Measurements from ENCODE around the gene PRIMA1. TPM values are rescaled to one million over a fixed set of nuclear protein-coding genes. Genes with fewer than 3 reads are reported as not detected.

PRIMA1 gene
- total RNA-seq, 1 experiment from 2014 or later: 2.3 TPM

DNA sequence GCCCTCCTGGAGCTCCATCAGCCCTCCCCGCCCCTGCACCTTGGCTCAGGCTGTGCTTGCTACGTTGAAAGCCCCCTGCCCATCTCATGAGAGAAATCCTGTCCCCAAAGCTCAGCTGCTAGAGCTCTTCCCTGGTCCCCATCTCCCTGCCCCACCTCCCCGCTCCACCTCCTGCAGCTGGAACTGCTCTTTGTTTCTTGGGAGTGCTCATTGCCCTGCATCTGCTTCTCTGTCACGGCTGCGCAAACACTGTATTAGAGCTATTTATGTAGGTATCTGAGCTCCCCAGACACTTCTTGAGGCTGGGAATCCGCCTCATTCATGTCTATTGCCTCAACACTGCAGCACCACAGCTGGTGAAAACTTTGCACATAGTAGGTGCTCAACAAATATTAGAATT lies 32.8 kb upstream of the PRIMA1 start:
- Histone ChIP-seq H4K20me1 (ENCODE audit: control insufficient read depth, insufficient read depth, insufficient read length) (no peaks in the 10 kb centered on the region), H3K4ac (ENCODE audit: low read depth, low read length) (no peak overlapping the region), H2BK20ac (ENCODE audit: low read depth, low read length, poor library complexity, severe bottlenecking) (no peak overlapping the region), H4K8ac (replicated peaks; ENCODE audit: insufficient read length, low read depth, low read length) (no peak overlapping the region), H3K4me2 (ENCODE audit: insufficient read depth, insufficient read length, low read length) (no peak overlapping the region), H2AK5ac (ENCODE audit: insufficient read length, low read length) (no peak overlapping the region), H2AFZ (ENCODE audit: low read length) (no peak overlapping the region), H2BK12ac (ENCODE audit: insufficient read length, low read depth, low read length) (no peak overlapping the region), H2BK120ac (ENCODE audit: low read depth, low read length, poor library complexity, severe bottlenecking) (no peak overlapping the region), H3K27ac (ENCODE audit: insufficient read length, low read depth, low read length) (no peak overlapping the region), H4K91ac (ENCODE audit: insufficient read length, low read depth, low read length) (no peak overlapping the region), H2BK5ac (ENCODE audit: insufficient read length, low read length) (no peak overlapping the region), H3K18ac (ENCODE audit: insufficient read length, low read depth, low read length) (no peak overlapping the region), H4K5ac (ENCODE audit: insufficient read length, low read depth, low read length) (no peak overlapping the region), H3T11ph (ENCODE audit: low read length) (no peak overlapping the region), H3K9me3 (ENCODE audit: control insufficient read depth, low read depth, low read length) (no peaks in the 10 kb centered on the region), H3K23ac (ENCODE audit: insufficient read length, low read depth, low read length) (no peak overlapping the region), H3K79me1 (ENCODE audit: insufficient read depth, low read depth, low read length, poor library complexity, severe bottlenecking) (no peaks in the 10 kb centered on the region), H3K56ac (ENCODE audit: insufficient read length, low read depth, low read length) (no peak overlapping the region), H3K9ac (ENCODE audit: extremely low read depth, insufficient read length, low read length) (no peak overlapping the region), H3K14ac (ENCODE audit: insufficient read depth, low read length) (no peak overlapping the region), H2BK15ac (ENCODE audit: low read depth, low read length) (no peak overlapping the region), H3K23me2 (ENCODE audit: insufficient read length, low read depth, low read length, poor library complexity, severe bottlenecking) (peaks cover 3% of the 10 kb centered on the region), H3K79me2 (ENCODE audit: insufficient read depth, low read length) (no peaks in the 10 kb centered on the region), H3K4me1 (ENCODE audit: insufficient read depth, low read length) (no peaks in the 10 kb centered on the region), H3K27me3 (ENCODE audit: insufficient read depth, low read length) (no peaks in the 10 kb centered on the region)
- WGBS (ENCODE audit: extremely low coverage, insufficient read length, low lambda C conversion rate): no CpG with 5 or more reads among the region's 6 CpGs
- DNase-seq: no peak
- no peak overlapping the region for H3K4me3 Mint-ChIP-seq
- TF ChIP-seq, protein P1, sequence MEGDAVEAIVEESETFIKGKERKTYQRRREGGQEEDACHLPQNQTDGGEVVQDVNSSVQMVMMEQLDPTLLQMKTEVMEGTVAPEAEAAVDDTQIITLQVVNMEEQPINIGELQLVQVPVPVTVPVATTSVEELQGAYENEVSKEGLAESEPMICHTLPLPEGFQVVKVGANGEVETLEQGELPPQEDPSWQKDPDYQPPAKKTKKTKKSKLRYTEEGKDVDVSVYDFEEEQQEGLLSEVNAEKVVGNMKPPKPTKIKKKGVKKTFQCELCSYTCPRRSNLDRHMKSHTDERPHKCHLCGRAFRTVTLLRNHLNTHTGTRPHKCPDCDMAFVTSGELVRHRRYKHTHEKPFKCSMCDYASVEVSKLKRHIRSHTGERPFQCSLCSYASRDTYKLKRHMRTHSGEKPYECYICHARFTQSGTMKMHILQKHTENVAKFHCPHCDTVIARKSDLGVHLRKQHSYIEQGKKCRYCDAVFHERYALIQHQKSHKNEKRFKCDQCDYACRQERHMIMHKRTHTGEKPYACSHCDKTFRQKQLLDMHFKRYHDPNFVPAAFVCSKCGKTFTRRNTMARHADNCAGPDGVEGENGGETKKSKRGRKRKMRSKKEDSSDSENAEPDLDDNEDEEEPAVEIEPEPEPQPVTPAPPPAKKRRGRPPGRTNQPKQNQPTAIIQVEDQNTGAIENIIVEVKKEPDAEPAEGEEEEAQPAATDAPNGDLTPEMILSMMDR (conservative IDR thresholded peaks at IDR 0.05): no peak
- H3K4me1 Mint-ChIP-seq: peaks cover 0 to 15% of the 10 kb centered on the region in 2 experiments; a peak in 2 of 4 replicates
- H3K36me3 Mint-ChIP-seq (ENCODE audit: insufficient read depth in 1 of 3, low read depth in 3 of 3): no peaks in the 10 kb centered on the region
- H3K27me3 Mint-ChIP-seq (ENCODE audit: low read depth): peaks cover under 1% of the 10 kb centered on the region
- no peak overlapping the region for H3K27ac Mint-ChIP-seq
- H3K9me3 Mint-ChIP-seq: no peaks in the 10 kb centered on the region

All from H9 (cell line).